ENCODE results near the gene SPATS2. TPM values are rescaled to one million over a fixed set of nuclear protein-coding genes. Genes with fewer than 3 reads are reported as not detected.
A peak's percentile ranks its signal among the peaks of the same experiment; 100 is the strongest.
"Not testable (repeated sequence)": the region's sequence is repeated elsewhere in the genome, so short reads cannot be mapped to it uniquely, and the experiment has no call there.

The SPATS2 gene
- total RNA-seq, 1 donor from 2014 or later, result 17.9 TPM

DNA sequence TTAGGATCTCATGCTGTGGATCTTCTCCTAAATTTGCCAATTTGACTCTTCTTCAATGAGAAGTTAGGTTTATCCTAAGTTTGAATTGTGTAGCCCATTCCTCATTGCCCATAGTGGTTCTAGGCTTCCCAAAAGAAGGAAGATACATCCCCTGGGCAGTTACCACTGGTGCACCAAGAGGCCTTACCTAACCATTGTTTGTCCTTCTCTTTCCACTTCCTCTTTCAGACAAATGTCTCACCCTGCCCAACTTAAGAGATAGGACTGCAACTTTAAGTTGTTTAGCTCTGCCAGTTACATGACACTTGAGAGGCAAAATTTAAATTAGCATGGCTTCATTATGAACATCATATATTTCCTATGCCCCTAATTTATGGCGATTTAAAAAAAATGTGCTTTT, 162.2 kb downstream of the SPATS2 start:
- Mint-ChIP-seq H3K27me3 (ENCODE audit: low read depth) (peaks cover 1% of the 10 kb centered on the region), H3K9me3 (no peaks in the 10 kb centered on the region), H3K27ac (no peak overlapping the region), H3K36me3 (ENCODE audit: low read depth) (peaks cover 20% of the 10 kb centered on the region), H3K4me1 (ENCODE audit: low read depth) (no peaks in the 10 kb centered on the region), H3K4me3 (ENCODE audit: low read depth) (no peak overlapping the region)
- no peak for DNase-seq (ENCODE audit: low spot score)
- intact Hi-C loops (cut with micrococcal nuclease), result no loop called here

DNA sequence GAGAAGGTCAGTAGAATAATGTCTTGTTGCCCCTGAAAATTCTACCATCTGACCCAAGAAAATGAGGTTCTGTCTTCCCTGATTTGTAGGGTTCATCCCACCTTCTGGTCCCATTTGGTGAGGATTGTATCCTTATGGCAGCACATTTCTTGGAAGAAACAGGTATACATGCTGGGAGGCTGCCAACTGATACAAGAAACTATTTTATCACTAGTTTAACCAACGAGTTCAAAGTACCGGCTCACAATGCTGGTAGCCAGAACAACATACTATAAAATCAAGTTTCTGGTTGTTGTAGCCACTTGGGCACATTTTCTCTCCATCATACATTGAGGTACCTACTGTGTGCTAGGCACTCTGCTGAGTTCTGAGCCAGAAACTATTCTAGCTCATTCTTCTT, 164.5 kb downstream of the SPATS2 start:
- Mint-ChIP-seq H3K36me3 (ENCODE audit: low read depth) (peaks cover 6% of the 10 kb centered on the region), H3K27ac (no peak overlapping the region), H3K9me3 (no peaks in the 10 kb centered on the region)

DNA sequence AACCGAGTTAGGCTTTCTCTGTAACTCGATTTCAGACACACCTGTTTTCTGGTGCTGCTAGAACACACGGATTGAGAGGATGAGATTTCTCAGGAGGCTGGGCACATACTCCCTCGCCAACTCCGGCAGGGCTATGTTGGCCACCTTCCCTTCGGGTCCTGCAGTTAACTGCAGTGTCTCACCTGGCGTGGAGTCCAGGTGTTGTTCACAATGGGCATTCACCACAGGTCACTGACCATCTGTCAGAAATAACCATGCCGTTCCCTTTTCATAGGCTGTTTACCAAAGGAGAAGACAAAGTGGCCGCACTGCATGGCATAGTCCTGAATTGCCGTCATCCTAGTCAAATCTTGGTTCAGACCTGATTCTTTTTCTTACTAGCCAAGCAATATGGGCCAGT, 166.1 kb downstream of the SPATS2 start:
- DNase-seq (ENCODE audit: low spot score), result no peak
- Mint-ChIP-seq H3K4me3 (ENCODE audit: low read depth) (no peak overlapping the region), H3K9me3 (no peaks in the 10 kb centered on the region), H3K27ac (no peak overlapping the region), H3K36me3 (ENCODE audit: low read depth) (no peaks in the 10 kb centered on the region), H3K27me3 (ENCODE audit: low read depth) (peaks cover 27% of the 10 kb centered on the region), H3K4me1 (ENCODE audit: low read depth) (peaks cover 1% of the 10 kb centered on the region)
- intact Hi-C loops (cut with micrococcal nuclease), result no loop called here

More for the DNA sequence above, 164.5 kb downstream of the SPATS2 start:
- intact Hi-C loops (cut with micrococcal nuclease), result no loop called here
- peaks cover 1% of the 10 kb centered on the region for H3K4me1 Mint-ChIP-seq (ENCODE audit: low read depth)
- no peak for DNase-seq (ENCODE audit: low spot score)
- H3K4me3 Mint-ChIP-seq (ENCODE audit: low read depth), result no peak overlapping the region
- H3K27me3 Mint-ChIP-seq (ENCODE audit: low read depth), result peaks cover 18% of the 10 kb centered on the region

DNA sequence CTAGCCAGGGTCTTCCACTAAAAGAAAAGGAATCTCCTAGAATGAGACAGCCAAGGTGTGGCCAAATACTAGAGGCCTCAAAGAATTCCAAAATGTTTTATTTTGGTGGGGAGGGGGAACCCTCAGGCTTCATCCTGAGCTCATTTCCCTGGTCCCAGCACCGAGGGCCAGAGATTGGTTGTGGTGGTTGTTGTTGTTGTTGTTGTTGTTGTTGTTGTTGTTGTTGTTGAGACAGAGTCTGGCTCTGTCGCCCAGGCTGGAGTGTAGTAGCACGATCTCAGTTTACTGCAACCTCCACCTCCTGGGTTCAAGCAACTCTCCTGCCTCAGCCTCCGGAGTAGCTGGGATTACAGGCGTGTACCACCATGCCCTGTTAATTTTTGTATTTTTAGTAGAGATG, 166.9 kb downstream of the SPATS2 start:
- H3K27ac Mint-ChIP-seq; H3K4me3 Mint-ChIP-seq (ENCODE audit: low read depth); H3K9me3 Mint-ChIP-seq; intact Hi-C loops (cut with micrococcal nuclease); DNase-seq (ENCODE audit: low spot score); H3K36me3 Mint-ChIP-seq (ENCODE audit: low read depth); H3K4me1 Mint-ChIP-seq (ENCODE audit: low read depth): not testable (repeated sequence)
- peaks cover 27% of the 10 kb centered on the region for H3K27me3 Mint-ChIP-seq (ENCODE audit: low read depth)

DNA sequence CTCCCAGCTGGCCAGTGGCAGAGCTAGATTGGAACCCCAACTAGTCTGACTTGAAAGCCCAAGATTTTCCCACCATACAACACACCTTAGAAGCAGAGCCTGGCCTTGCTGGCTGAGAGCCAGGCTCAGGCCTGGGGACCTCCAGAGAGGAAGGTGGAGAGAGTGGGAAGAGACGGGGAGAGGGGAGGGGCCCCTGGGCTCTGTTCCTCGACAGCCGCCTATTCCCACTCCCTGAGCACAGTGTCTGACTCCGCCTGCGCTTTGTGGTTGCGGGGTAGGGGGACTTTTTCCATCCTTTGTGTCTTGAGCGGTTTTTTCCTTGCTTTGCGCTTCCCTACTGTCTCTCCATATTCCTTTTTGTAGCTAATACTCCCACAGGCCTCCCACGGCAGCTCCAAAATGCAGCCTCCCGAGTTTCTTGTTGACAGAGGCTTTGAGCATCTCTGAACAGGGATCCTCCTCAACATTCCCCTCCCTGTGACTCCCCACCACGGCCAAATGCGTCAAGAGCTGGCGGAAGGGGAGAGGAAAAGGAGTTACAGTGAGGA, 167.5 kb downstream of the SPATS2 start:
- Mint-ChIP-seq H3K9me3 (no peaks in the 10 kb centered on the region), H3K4me1 (ENCODE audit: low read depth) (peaks cover 1% of the 10 kb centered on the region), H3K27me3 (ENCODE audit: low read depth) (peaks cover 31% of the 10 kb centered on the region), H3K27ac (no peak overlapping the region), H3K4me3 (ENCODE audit: low read depth) (no peak overlapping the region), H3K36me3 (ENCODE audit: low read depth) (no peaks in the 10 kb centered on the region)
- DNase-seq (ENCODE audit: low spot score), result no peak
- intact Hi-C loops (cut with micrococcal nuclease), result no loop called here

DNA sequence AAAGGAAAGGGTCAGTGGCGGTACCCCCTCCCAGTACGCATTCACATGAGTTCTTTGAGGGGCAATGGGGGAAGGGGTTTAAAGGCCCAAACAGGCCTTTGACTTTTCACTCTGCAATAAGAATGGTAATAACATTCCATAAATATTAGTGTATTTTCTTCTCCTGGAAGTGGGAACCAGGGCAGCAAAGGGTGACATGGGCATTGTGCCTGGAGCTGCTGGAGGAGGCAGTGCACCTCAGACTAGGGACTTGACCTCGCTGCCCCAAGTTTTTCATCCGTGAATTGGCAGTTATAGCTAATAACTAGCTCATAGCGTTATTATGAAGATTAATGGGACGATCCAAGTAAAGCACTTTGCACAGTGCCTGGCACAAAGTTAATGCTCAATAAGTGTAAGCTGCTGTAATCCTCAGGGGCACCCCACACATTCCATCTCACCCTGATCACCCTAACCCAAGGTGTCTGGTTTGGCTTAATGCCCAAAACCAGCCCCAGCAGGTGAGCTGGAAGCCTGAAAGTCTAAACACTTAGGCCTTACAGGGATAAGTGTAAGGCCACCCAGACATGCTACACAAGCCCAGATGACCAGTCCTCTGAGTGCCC, 168.8 kb downstream of the SPATS2 start:
- Mint-ChIP-seq H3K4me1 (ENCODE audit: low read depth) (peaks cover 4% of the 10 kb centered on the region), H3K9me3 (no peaks in the 10 kb centered on the region), H3K27ac (no peak overlapping the region), H3K27me3 (ENCODE audit: low read depth) (peaks cover 44% of the 10 kb centered on the region), H3K36me3 (ENCODE audit: low read depth) (no peaks in the 10 kb centered on the region), H3K4me3 (ENCODE audit: low read depth) (no peak overlapping the region)
- DNase-seq (ENCODE audit: low spot score), result no peak
- intact Hi-C loops (cut with micrococcal nuclease), result no loop called here

DNA sequence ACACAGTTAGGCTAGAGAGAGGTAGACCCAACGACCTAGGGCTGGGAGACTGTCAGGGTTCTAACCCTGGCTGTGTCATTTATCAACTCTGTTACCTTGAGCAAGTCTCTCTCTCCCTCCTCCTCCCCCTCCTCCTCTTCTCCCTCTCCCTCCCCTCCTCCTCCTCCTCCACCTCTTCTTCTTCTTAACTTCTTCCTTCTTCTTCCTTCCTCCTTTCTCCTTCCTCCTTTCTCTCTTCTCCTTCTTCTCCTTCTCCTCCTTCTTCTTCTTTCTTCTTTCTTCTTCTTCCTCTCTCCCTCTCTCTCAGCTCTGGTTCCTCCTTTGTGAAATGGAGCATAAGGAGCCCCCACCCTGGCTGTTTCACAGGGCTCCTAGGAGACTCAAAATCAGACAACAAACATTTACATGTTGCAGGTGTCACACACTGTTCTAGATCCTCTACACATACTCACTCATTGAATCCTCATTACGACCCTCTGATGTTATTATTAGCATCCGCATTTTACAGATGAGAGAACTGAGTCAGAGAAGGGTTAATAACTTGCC, 169.3 kb downstream of the SPATS2 start:
- Mint-ChIP-seq H3K27ac (no peak overlapping the region), H3K9me3 (no peaks in the 10 kb centered on the region), H3K27me3 (ENCODE audit: low read depth) (peaks cover 48% of the 10 kb centered on the region), H3K4me3 (ENCODE audit: low read depth) (no peak overlapping the region), H3K4me1 (ENCODE audit: low read depth) (peaks cover 4% of the 10 kb centered on the region), H3K36me3 (ENCODE audit: low read depth) (no peaks in the 10 kb centered on the region)
- intact Hi-C loops (cut with micrococcal nuclease), result no loop called here
- no peak for DNase-seq (ENCODE audit: low spot score)

DNA sequence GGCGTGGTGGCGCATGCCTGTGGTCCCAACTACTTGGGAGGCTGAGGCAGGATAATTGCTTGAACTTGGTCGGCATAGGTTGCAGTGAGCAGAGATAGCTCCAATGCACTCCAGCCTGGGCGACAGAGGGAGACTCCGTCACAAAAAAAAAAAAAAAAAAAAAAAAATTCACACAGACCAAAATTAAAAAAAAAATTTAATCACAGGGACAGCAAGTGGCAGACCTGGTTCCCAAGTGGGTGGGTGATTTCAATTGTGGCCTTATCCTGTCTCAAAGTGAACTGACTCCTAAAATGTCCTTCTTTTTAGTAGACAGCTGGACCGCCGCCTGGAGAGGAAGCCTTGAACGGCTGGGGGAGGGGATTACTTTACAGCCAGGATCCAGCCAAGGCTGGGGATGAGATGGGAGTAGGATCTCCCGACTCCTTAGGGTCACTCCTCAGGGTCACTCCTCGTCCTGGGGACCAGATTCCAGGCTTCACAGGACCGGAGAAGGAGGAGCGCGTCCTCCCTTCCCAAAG, 170.0 kb downstream of the SPATS2 start:
- intact Hi-C loops (cut with micrococcal nuclease), result no loop called here
- Mint-ChIP-seq H3K9me3 (no peaks in the 10 kb centered on the region), H3K27ac (no peak overlapping the region), H3K4me3 (ENCODE audit: low read depth) (peak overlapping the region; percentile 76), H3K36me3 (ENCODE audit: low read depth) (no peaks in the 10 kb centered on the region), H3K4me1 (ENCODE audit: low read depth) (peaks cover 4% of the 10 kb centered on the region), H3K27me3 (ENCODE audit: low read depth) (peaks cover 50% of the 10 kb centered on the region)
- no peak for DNase-seq (ENCODE audit: low spot score)

DNA sequence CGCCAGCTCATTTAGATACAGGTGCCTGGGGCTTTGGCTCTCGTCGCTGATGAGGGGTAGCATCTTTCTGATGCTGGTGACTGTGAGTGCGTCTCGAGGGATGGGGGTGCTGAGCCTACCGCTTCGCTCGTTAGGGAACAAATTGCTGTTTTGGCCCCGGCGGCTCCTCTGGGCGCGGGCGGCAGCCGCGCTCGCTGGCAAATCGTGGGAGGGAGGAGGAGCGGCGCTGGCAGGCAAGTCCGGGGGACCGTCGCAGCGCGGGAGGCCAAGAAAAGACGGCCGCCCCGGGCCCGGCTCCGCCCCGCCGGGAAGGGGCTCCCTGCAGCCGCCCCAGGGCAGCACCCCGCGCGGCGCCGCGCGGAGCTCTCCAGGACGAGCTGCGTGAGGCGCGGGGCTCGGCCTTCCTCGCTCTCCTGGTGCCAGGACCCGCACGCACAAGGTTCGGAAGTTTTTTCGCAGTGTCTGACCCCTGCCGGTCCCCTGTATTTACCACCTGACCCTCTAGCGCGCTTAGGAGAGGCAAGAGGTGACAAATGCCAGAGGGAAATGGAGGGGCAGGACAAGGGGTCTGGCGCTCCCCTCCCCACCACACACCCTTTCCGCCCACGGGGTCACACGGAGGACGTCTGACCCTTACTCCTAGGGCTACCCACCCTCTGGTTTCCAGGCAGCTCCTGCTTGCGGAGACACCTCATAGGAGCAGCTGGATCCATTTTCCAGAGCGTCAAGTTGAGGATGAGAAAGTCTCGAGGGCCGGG, 170.7 kb downstream of the SPATS2 start:
- Mint-ChIP-seq H3K4me1 (ENCODE audit: low read depth) (peaks cover 4% of the 10 kb centered on the region), H3K36me3 (ENCODE audit: low read depth) (no peaks in the 10 kb centered on the region), H3K9me3 (no peaks in the 10 kb centered on the region), H3K4me3 (ENCODE audit: low read depth) (peak overlapping the region; percentile 76), H3K27me3 (ENCODE audit: low read depth) (peaks cover 52% of the 10 kb centered on the region), H3K27ac (no peak overlapping the region)
- intact Hi-C loops (cut with micrococcal nuclease), result no loop called here
- DNase-seq (ENCODE audit: low spot score), result no peak

DNA sequence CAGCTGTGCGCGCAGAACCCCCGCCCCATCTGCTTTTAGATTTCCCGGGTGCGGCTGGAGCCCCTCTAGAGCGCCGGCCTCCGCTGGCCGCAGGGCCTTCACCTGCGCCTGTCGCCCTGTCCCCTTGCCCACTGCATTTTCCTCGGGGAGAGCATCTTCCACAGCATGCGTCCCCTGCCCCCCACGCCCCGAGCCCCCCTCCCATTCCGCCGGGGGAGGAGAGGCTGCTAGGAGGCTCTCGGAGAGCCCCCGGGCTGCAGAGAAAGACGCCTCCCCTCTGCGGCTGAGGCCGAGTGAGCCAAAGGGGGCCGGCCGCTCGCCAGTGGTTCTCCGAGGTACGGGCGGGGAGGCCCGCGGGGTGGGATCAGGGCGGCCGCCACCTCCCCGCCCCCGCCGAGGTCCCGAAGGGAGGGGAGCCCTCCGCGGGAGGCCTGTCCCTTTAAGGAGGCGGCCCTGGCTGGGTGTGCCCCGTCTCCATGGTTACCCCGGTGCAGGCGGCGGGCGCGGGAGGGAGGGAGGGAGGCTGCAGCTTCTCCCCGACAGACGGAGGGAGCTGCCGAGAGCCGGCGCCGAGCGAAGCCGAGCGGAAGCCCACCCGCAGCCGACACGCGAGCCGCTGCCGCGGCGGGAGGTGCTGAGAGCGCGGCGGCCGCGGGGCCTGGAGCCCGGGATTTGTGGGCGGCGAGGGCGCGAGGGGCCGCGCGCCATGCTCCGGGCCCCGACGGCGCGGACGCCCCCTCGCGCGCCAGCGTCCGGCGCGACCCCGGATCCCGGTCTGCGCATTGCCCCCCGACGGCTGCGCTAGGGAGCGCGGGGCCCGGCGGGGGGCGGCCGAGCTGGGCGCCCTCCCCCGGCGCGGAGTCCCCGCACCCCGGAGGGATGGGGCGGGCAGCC, 171.5 kb downstream of the SPATS2 start, which contains the start of gene KCNH3:
TSS of gene KCNH3 (plus strand) at position 521 of the 894 bp plus-strand sequence. CDS start 387 bp downstream, outside the sequence.
- H3K4me3 Mint-ChIP-seq (ENCODE audit: low read depth), result peak within 1 kb of the TSS; percentile 60
- H3K9me3 Mint-ChIP-seq, result no peaks in the 10 kb centered on the region
- peak; percentile 81 for DNase-seq (ENCODE audit: low spot score)
- H3K27ac Mint-ChIP-seq, result no peak within 1 kb of the TSS
- H3K36me3 Mint-ChIP-seq (ENCODE audit: low read depth), result no peaks in the 10 kb centered on the region
- intact Hi-C loops (cut with micrococcal nuclease), result no loop called here
- H3K27me3 Mint-ChIP-seq (ENCODE audit: low read depth), result peaks cover 54% of the 10 kb centered on the region
- H3K4me1 Mint-ChIP-seq (ENCODE audit: low read depth), result peaks cover 4% of the 10 kb centered on the region

DNA sequence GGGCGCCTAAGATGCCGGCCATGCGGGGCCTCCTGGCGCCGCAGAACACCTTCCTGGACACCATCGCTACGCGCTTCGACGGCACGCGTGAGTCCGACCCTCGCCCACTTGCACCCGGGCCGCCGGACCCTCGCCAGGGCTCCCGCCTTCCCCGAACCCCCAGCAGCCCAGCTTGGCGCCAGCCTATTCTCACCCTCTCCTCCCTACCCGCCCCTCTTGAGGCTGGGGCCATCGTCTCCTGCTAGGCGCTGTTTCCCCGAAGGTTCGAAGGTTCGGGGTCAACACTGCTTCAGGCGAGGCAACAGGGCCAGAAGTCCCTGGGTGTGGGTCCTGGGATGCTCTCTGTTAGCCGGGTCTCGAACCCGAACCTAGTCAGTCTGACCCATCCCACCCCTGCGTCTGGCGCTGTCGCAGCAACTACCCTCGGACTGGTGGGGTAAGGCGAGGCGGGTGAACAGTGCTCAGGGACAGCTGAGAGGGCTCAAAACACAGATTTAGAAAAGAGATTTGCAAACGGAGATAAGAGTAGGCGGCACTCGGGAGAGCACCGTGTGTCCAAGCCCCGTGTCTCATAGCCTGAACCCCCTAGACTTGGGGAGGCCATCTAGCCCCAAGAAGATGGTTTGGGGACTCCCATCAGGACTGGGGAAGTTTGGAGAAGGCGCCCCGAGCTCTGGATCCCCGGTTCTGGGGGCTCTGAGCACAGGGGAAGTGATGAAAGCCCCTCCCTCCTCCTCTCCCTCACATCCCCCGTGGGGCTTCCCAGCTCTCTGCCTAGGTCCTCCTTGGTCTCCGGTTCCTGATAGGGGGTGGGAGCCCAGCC, 172.4 kb downstream of the SPATS2 start:
- Mint-ChIP-seq H3K9me3 (no peaks in the 10 kb centered on the region), H3K36me3 (ENCODE audit: low read depth) (no peaks in the 10 kb centered on the region), H3K4me1 (ENCODE audit: low read depth) (peaks cover 4% of the 10 kb centered on the region), H3K27me3 (ENCODE audit: low read depth) (peaks cover 53% of the 10 kb centered on the region), H3K4me3 (ENCODE audit: low read depth) (peak overlapping the region; percentile 54), H3K27ac (no peak overlapping the region)
- intact Hi-C loops (cut with micrococcal nuclease), result loop anchor here (10.0 kb wide), 1 partner anchor 455 kb away; no protein-coding TSS in a partner anchor
- DNase-seq (ENCODE audit: low spot score), result no peak
